Endothelial cell of umbilical vein (primary cell): ENCODE results near the gene SLC9C1. TPM values are rescaled to one million over a fixed set of nuclear protein-coding genes. Genes with fewer than 3 reads are reported as not detected.
"Not testable (repeated sequence)": the region's sequence is repeated elsewhere in the genome, so short reads cannot be mapped to it uniquely, and the experiment has no call there.

Experiments used
- BruUV-seq: library from RNA; stranded (reverse); fragments of 400-500 nt; replicated peaks from 2 replicates; lab custom pipeline; 2021; lab: Mats Ljungman, UMichigan
- CTCF ChIA-PET: fragments of 300-600, 350-600 bp; sonication (Branson Sonifier 250); formaldehyde crosslinking; loops from one replicate; lab custom pipeline; 2021; ENCODE audit warnings: antibody characterized with exemption, inconsistent platforms; lab: Charles Lee
- POLR2A ChIA-PET: fragments of 300-600, 350-600 bp; sonication (Branson Sonifier 250); formaldehyde crosslinking; loops from one replicate; lab custom pipeline; 2021; ENCODE audit warnings: antibody characterized with exemption, inconsistent platforms; lab: Charles Lee
- DNase-seq: peaks from one replicate; pipeline ENCODE4 v3.0.0-alpha.2; 2011; ENCODE audit warnings: low read depth, low spot score
- FAIRE-seq: peaks from 2 replicates; lab custom pipeline; 2011; peaks lifted over from hg19 to GRCh38; lab: Jason Lieb, UNC
- H2AFZ ChIP-seq: 2 replicates; pipeline ENCODE4 v1.6.0; 2012; ENCODE audit warnings: low read depth, low read length, control low read depth, inconsistent platforms
- H3K27ac ChIP-seq: 2 replicates; pipeline ENCODE4 v1.5.1; 2011; ENCODE audit warnings: low read depth, mild to moderate bottlenecking, control low read depth, low read length, moderate library complexity; ENCODE audit not compliant: insufficient read depth
- H3K27me3 ChIP-seq, 2 experiments: 2 replicates each; pipeline versions ENCODE4 v1.6.0 to v1.6.1; 2011; ENCODE audit warnings: low read length in 2 of 2, mixed read lengths in 1 of 2; ENCODE audit not compliant: control insufficient read depth in 2 of 2, insufficient read depth in 2 of 2
- H3K36me3 ChIP-seq, 2 experiments: 2 replicates in 1 of 2; 3 replicates in 1 of 2; pipeline ENCODE4 v1.5.1; 2011; ENCODE audit warnings: low read length in 2 of 2, mild to moderate bottlenecking in 1 of 2, moderate library complexity in 1 of 2; ENCODE audit not compliant: control insufficient read depth in 2 of 2, insufficient read depth in 2 of 2; ENCODE audit errors: extremely low read depth in 1 of 2
- H3K4me1 ChIP-seq: 3 replicates; pipeline ENCODE4 v1.5.1; 2011; ENCODE audit warnings: mild to moderate bottlenecking, low read length; ENCODE audit not compliant: control insufficient read depth, insufficient read depth; ENCODE audit errors: extremely low read depth
- H3K4me2 ChIP-seq: 2 replicates; pipeline ENCODE4 v1.6.1; 2011; ENCODE audit warnings: low read length, control low read depth, mixed read lengths; ENCODE audit not compliant: insufficient read depth
- H3K4me3 ChIP-seq, 3 experiments: fragments of 200-600 bp in 1 of 3; sonication (generic), shearing (Covaris generic) in 1 of 3; replicated peaks in 1 of 3; 2 replicates each; pipeline ENCODE4 v1.5.1; 2011 to 2016; ENCODE audit warnings: control low read depth in 3 of 3, low read length in 3 of 3, mild to moderate bottlenecking in 2 of 3, inconsistent platforms in 1 of 3, low read depth in 1 of 3, moderate library complexity in 1 of 3; ENCODE audit not compliant: insufficient read depth in 1 of 3
- H3K79me2 ChIP-seq: 2 replicates; pipeline ENCODE4 v1.6.0; 2012; ENCODE audit warnings: low read length, inconsistent platforms; ENCODE audit not compliant: control insufficient read depth, insufficient read depth
- H3K9ac ChIP-seq: replicated peaks from 2 replicates; pipeline ENCODE3; 2011; ENCODE audit warnings: low read length, control low read depth; ENCODE audit not compliant: insufficient read depth; ENCODE audit errors: extremely low read depth
- H3K9me1 ChIP-seq: replicated peaks from 3 replicates; pipeline ENCODE4 v1.6.0; 2011; ENCODE audit warnings: mild to moderate bottlenecking, low read length; ENCODE audit not compliant: control insufficient read depth, insufficient read depth; ENCODE audit errors: extremely low read depth
- H3K9me3 ChIP-seq: replicated peaks from 2 replicates; pipeline ENCODE4 v1.5.1; 2012; ENCODE audit warnings: low read length, inconsistent platforms; ENCODE audit not compliant: control insufficient read depth, insufficient read depth
- H4K20me1 ChIP-seq: replicated peaks from 2 replicates; pipeline ENCODE3; 2011; ENCODE audit warnings: mild to moderate bottlenecking, low read length; ENCODE audit not compliant: control insufficient read depth, insufficient read depth; ENCODE audit errors: extremely low read depth
- GATA2 ChIP-seq: IDR thresholded peaks from 2 replicates; pipeline ENCODE4 v1.7.0; 2011; ENCODE audit warnings: low read depth, mild to moderate bottlenecking, moderate library complexity, mixed read lengths, low read length; ENCODE audit not compliant: insufficient read length, insufficient read depth
- MYC ChIP-seq: IDR thresholded peaks from one replicate; pipeline ENCODE4 v1.6.1; 2011; ENCODE audit warnings: mild to moderate bottlenecking, low read depth, low read length
- POLR2AphosphoS5 ChIP-seq: IDR thresholded peaks from 2 replicates; pipeline ENCODE4 v1.6.1; 2012; ENCODE audit warnings: low read depth, mild to moderate bottlenecking, control low read depth, low read length, moderate library complexity; ENCODE audit not compliant: insufficient read depth
- dilution Hi-C: fragments of 300-500 bp; cut with MboI; formaldehyde crosslinking; loops from one replicate; pipeline ENCODE4 v1.15.0; 2019; ENCODE audit warnings: low sequenced_read_pairs; ENCODE audit not compliant: extremely low pct_ligation_motif_present
- intact Hi-C: fragments of 100-400 bp; cut with micrococcal nuclease; formaldehyde crosslinking; loops from one replicate; pipeline ENCODE4 v1.10.0; 2022
- polyA plus RNA-seq, 4 experiments: library from polyadenylated mRNA; depleted of rRNA in 3 of 4; stranded (reverse) in 3 of 4; unstranded in 1 of 4; fragments of >200 nt; gene quantifications; 2 replicates each; pipeline versions ENCODE4 v1.2.1 to v1.2.3, GENCODE V29; 2011 to 2012; ENCODE audit warnings: missing spikeins in 1 of 4
- total RNA-seq: library from RNA; stranded (reverse); gene quantifications from 2 replicates; pipeline ENCODE4 v1.2.3, GENCODE V29; 2021

The SLC9C1 gene
- total and polyA plus RNA-seq, 2 donors (not counting 3 experiments of a cell fraction or from before 2014, with no cell fraction given), result not detected

- no peaks in the 10 kb centered on the region for H3K4me1 ChIP-seq
- H3K9ac ChIP-seq, result no peak overlapping the region
- no peak for TF ChIP-seq POLR2AphosphoS5
- TF ChIP-seq MYC, result no peak
- no peak for TF ChIP-seq GATA2
- DNase-seq, result no peak
- no peaks in the 10 kb centered on the region for H3K9me3 ChIP-seq
- FAIRE-seq, result no peak
- no peak overlapping the region for H3K4me3 ChIP-seq
- H3K27ac ChIP-seq, result no peak overlapping the region
- ChIA-PET CTCF (interaction anchor here (1.3 kb wide), 1 partner anchor 60 kb away, joined by 3 read pairs; no protein-coding TSS in a partner anchor), POLR2A (no interaction called here)
- H3K79me2 ChIP-seq, result no peaks in the 10 kb centered on the region
- no peaks in the 10 kb centered on the region for H4K20me1 ChIP-seq
- no peaks in the 10 kb centered on the region for H3K9me1 ChIP-seq
- intact Hi-C loops (no loop called here), dilution Hi-C loops (no loop called here)
- no peaks in the 10 kb centered on the region for H3K36me3 ChIP-seq
- no peak overlapping the region for H2AFZ ChIP-seq
- BruUV-seq, result no TSS peak
- H3K4me2 ChIP-seq, result no peak overlapping the region
- no peaks in the 10 kb centered on the region for H3K27me3 ChIP-seq
Observed at GRCh38 chr3:112187300-112187699, 106.7 kb downstream of the SLC9C1 start.

- H3K9me1 ChIP-seq, H3K4me3 ChIP-seq, dilution Hi-C loops, intact Hi-C loops, FAIRE-seq, H3K36me3 ChIP-seq, H4K20me1 ChIP-seq, POLR2A ChIA-PET, H3K9me3 ChIP-seq, H3K4me1 ChIP-seq, CTCF ChIA-PET, H3K9ac ChIP-seq, H3K27ac ChIP-seq, BruUV-seq, H3K27me3 ChIP-seq, H2AFZ ChIP-seq, DNase-seq, H3K79me2 ChIP-seq: not testable (repeated sequence)
- H3K4me2 ChIP-seq, result peak overlapping the region; percentile 31
Observed at GRCh38 chr3:112185423-112186035, 108.5 kb downstream of the SLC9C1 start.
